ENCODE data around the gene TYRP1.
"Not testable (repeated sequence)": the region's sequence is repeated elsewhere in the genome, so short reads cannot be mapped to it uniquely, and the experiment has no call there.

TYRP1 gene

GRCh38 chr9:12674961-12675360 lies 18.2 kb upstream of the TYRP1 start:
- Histone ChIP-seq H3K36me3 (replicated peaks; ENCODE audit: insufficient read depth, low read length) (no peaks in the 10 kb centered on the region), H3K4me1 (ENCODE audit: low read length) (no peaks in the 10 kb centered on the region), H3K27ac (ENCODE audit: low read length) (no peak overlapping the region)

DNA sequence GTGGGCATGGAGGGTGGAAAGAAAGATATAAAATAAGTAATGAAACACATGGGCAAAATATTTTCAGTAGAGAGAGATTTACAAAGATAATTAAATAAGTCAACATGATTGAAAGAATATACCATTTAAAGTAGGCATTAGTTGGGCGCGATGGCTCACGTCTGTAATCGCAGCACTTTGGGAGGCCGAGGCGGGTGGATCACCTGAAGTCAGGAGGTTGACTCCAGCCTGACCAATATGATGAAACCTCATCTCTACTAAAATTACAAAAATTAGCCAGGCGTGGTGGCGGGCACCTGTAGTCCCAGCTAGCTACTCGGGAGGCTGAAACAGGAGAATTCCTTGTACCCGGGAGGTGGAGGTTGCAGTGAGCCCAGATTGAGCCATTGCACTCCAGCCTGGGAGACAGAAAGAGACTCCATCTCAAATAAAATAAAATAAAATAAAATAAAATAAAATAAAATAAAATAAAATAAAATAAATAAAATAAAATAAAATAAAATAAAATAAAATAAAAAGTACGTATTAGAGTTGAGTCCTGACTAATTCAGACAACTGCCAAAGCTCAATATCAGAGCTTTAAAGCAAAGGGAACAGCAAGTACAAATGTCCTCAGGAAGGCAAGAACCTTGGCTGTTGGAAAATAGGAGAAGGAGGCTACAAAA lies 15.6 kb upstream of the TYRP1 start:
- H3K27ac ChIP-seq (ENCODE audit: low read length); H3K4me2 ChIP-seq (ENCODE audit: low read depth, low read length); H3K9ac ChIP-seq (ENCODE audit: low read length); H2AFZ ChIP-seq (ENCODE audit: low read length); DNase-seq; H3K36me3 ChIP-seq (replicated peaks; ENCODE audit: insufficient read depth, low read length); H3K79me2 ChIP-seq (ENCODE audit: low read length); H4K20me1 ChIP-seq (ENCODE audit: insufficient read depth, low read length); H3K9me2 ChIP-seq (replicated peaks; ENCODE audit: insufficient read depth, low read length); H3K4me1 ChIP-seq (ENCODE audit: low read length); H3F3A ChIP-seq (ENCODE audit: insufficient read depth, low read length); H3K9me3 ChIP-seq (replicated peaks; ENCODE audit: insufficient read depth, low read length); H3K27me3 ChIP-seq (replicated peaks; ENCODE audit: insufficient read depth, low read length); H3K4me3 ChIP-seq (ENCODE audit: low read length): not testable (repeated sequence)

More at GRCh38 chr9:12674961-12675360, 18.2 kb upstream of the TYRP1 start:
- H3K27me3 ChIP-seq (replicated peaks; ENCODE audit: insufficient read depth, low read length), result no peaks in the 10 kb centered on the region
- H2AFZ ChIP-seq (ENCODE audit: low read length), result no peak overlapping the region
- no peak for TF ChIP-seq EZH2phosphoT487 (IDR thresholded peaks at IDR 0.05; ENCODE audit: low read length)
- TF ChIP-seq, protein P1, sequence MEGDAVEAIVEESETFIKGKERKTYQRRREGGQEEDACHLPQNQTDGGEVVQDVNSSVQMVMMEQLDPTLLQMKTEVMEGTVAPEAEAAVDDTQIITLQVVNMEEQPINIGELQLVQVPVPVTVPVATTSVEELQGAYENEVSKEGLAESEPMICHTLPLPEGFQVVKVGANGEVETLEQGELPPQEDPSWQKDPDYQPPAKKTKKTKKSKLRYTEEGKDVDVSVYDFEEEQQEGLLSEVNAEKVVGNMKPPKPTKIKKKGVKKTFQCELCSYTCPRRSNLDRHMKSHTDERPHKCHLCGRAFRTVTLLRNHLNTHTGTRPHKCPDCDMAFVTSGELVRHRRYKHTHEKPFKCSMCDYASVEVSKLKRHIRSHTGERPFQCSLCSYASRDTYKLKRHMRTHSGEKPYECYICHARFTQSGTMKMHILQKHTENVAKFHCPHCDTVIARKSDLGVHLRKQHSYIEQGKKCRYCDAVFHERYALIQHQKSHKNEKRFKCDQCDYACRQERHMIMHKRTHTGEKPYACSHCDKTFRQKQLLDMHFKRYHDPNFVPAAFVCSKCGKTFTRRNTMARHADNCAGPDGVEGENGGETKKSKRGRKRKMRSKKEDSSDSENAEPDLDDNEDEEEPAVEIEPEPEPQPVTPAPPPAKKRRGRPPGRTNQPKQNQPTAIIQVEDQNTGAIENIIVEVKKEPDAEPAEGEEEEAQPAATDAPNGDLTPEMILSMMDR (IDR thresholded peaks at IDR 0.05; ENCODE audit: low read length), result no peak
- no peak for TF ChIP-seq EZH2 (optimal IDR thresholded peaks at IDR 0.05; ENCODE audit: low read depth, low read length)
- no peaks in the 10 kb centered on the region for H4K20me1 ChIP-seq (ENCODE audit: insufficient read depth, low read length)
- no peaks in the 10 kb centered on the region for H3F3A ChIP-seq (ENCODE audit: insufficient read depth, low read length)
- no peaks in the 10 kb centered on the region for H3K79me2 ChIP-seq (ENCODE audit: low read length)
- no peak overlapping the region for H3K4me2 ChIP-seq (ENCODE audit: low read depth, low read length)
- H3K9ac ChIP-seq (ENCODE audit: low read length), result no peak overlapping the region
- H3K9me2 ChIP-seq (replicated peaks; ENCODE audit: insufficient read depth, low read length), result no peaks in the 10 kb centered on the region
- no peak overlapping the region for H3K4me3 ChIP-seq (ENCODE audit: low read length)
- no peaks in the 10 kb centered on the region for H3K9me3 ChIP-seq (replicated peaks; ENCODE audit: insufficient read depth, low read length)
- no peak for DNase-seq

GRCh38 chr9:12680341-12680740 lies 12.8 kb upstream of the TYRP1 start:
- Histone ChIP-seq H3K9me2 (replicated peaks; ENCODE audit: insufficient read depth, low read length) (no peaks in the 10 kb centered on the region), H3F3A (ENCODE audit: insufficient read depth, low read length) (no peaks in the 10 kb centered on the region), H2AFZ (ENCODE audit: low read length) (no peak overlapping the region), H3K4me3 (ENCODE audit: low read length) (no peak overlapping the region), H3K9ac (ENCODE audit: low read length) (no peak overlapping the region), H3K9me3 (replicated peaks; ENCODE audit: insufficient read depth, low read length) (no peaks in the 10 kb centered on the region), H3K4me2 (ENCODE audit: low read depth, low read length) (no peak overlapping the region), H3K36me3 (replicated peaks; ENCODE audit: insufficient read depth, low read length) (no peaks in the 10 kb centered on the region), H3K79me2 (ENCODE audit: low read length) (no peaks in the 10 kb centered on the region), H3K4me1 (ENCODE audit: low read length) (no peaks in the 10 kb centered on the region), H3K27ac (ENCODE audit: low read length) (no peak overlapping the region), H4K20me1 (ENCODE audit: insufficient read depth, low read length) (no peaks in the 10 kb centered on the region), H3K27me3 (replicated peaks; ENCODE audit: insufficient read depth, low read length) (no peaks in the 10 kb centered on the region)
- DNase-seq, result no peak
- TF ChIP-seq EZH2 (optimal IDR thresholded peaks at IDR 0.05; ENCODE audit: low read depth, low read length) (no peak), EZH2phosphoT487 (IDR thresholded peaks at IDR 0.05; ENCODE audit: low read length) (no peak)
- TF ChIP-seq, protein P1 (IDR thresholded peaks at IDR 0.05; ENCODE audit: low read length), result no peak

DNA sequence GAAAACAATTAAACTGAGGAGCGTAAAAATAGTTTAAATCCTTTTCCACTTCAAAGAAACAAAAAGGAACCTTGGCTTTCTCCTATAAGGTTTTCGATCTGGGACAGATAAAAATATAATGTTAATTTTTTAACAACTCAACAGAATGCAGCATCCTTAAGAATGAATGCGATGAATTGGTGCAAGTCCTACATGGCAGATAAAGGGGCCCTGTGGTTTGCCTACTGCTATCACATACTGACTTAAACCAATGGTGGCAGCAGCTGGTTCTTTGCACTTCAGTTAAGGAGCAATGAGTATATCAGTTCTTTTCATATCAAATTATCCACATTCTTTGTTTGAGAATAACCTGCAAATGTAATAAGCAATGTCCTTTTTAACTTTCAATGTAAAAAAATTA lies 12.4 kb upstream of the TYRP1 start:
- Histone ChIP-seq H3K4me1 (ENCODE audit: low read length) (no peaks in the 10 kb centered on the region), H3K9me2 (replicated peaks; ENCODE audit: insufficient read depth, low read length) (no peaks in the 10 kb centered on the region), H3K27ac (ENCODE audit: low read length) (no peak overlapping the region), H3K4me3 (ENCODE audit: low read length) (no peak overlapping the region), H3K36me3 (replicated peaks; ENCODE audit: insufficient read depth, low read length) (no peaks in the 10 kb centered on the region), H3K9ac (ENCODE audit: low read length) (no peak overlapping the region), H3K27me3 (replicated peaks; ENCODE audit: insufficient read depth, low read length) (no peaks in the 10 kb centered on the region), H3F3A (ENCODE audit: insufficient read depth, low read length) (no peaks in the 10 kb centered on the region), H3K9me3 (replicated peaks; ENCODE audit: insufficient read depth, low read length) (no peaks in the 10 kb centered on the region), H4K20me1 (ENCODE audit: insufficient read depth, low read length) (no peaks in the 10 kb centered on the region), H3K79me2 (ENCODE audit: low read length) (no peaks in the 10 kb centered on the region), H3K4me2 (ENCODE audit: low read depth, low read length) (no peak overlapping the region), H2AFZ (ENCODE audit: low read length) (no peak overlapping the region)
- TF ChIP-seq EZH2 (optimal IDR thresholded peaks at IDR 0.05; ENCODE audit: low read depth, low read length), result no peak
- TF ChIP-seq, protein P1 (IDR thresholded peaks at IDR 0.05; ENCODE audit: low read length), result no peak
- no peak for TF ChIP-seq EZH2phosphoT487 (IDR thresholded peaks at IDR 0.05; ENCODE audit: low read length)
- no peak for DNase-seq

Measured in MM.1S (cell line).